ENCODE measurements around the gene BAG5.

GRCh38 chr14:103536693-103537092 is 25.8 kb downstream of the BAG5 start:
- no peak for TF ChIP-seq CTCF (IDR thresholded peaks at IDR 0.05)
- TF ChIP-seq PRDM15 (CRISPR knock-in tag; IDR thresholded peaks at IDR 0.05) = no peak
- TF ChIP-seq ARID4B (CRISPR knock-in tag; IDR thresholded peaks at IDR 0.05; ENCODE audit: borderline replicate concordance) = no peak
- no peak for TF ChIP-seq MLX (CRISPR knock-in tag; IDR thresholded peaks at IDR 0.05)
- TF ChIP-seq CBFB (CRISPR knock-in tag; IDR thresholded peaks at IDR 0.05; ENCODE audit: low read depth) = no peak
- TF ChIP-seq NFYB (CRISPR knock-in tag; conservative IDR thresholded peaks at IDR 0.05; ENCODE audit: low read depth) = no peak

All from WTC11 (cell line).